ENCODE results near the gene AKT3. TPM values are rescaled to one million over a fixed set of nuclear protein-coding genes. Genes with fewer than 3 reads are reported as not detected.

The AKT3 gene
- total and polyA plus RNA-seq, 2 experiments from 2014 or later, result 4.5 to 18.5 TPM

DNA sequence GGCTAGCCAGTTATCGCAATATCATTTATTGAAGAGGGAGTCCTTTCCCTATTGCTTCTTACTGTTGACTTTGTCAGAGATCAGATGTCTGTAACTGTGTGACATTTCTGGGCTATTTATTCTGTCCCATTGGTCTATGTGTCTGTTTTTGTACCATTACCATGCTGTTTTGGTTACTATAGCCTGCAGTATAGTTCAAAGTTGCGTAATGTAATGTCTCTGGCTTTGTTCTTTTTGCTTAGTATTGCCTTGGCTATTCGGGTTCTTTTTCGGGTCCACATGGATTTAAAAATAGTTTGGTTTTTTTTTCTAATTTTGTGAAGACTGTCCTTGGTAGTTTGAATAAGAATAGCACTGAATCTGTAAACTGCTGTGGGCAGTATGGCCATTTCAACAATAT lies 320.5 kb downstream of the AKT3 start:
- H3K9me3 Mint-ChIP-seq, result peaks cover 6% of the 10 kb centered on the region
- Histone ChIP-seq H3K27ac (ENCODE audit: low read depth) (no peak overlapping the region), H3K4me1 (ENCODE audit: insufficient read depth) (no peaks in the 10 kb centered on the region), H3K9me2 (ENCODE audit: insufficient read depth) (no peaks in the 10 kb centered on the region), H3K4me2 (no peak overlapping the region), H4K20me1 (replicated peaks; ENCODE audit: insufficient read depth) (no peaks in the 10 kb centered on the region), H3K36me3 (ENCODE audit: insufficient read depth) (no peaks in the 10 kb centered on the region), H2AFZ (no peak overlapping the region), H3K27me3 (ENCODE audit: insufficient read depth) (no peaks in the 10 kb centered on the region), H3F3A (replicated peaks; ENCODE audit: low read depth) (no peaks in the 10 kb centered on the region; the same call in 1 of the 2 replicates), H3K79me2 (replicated peaks; ENCODE audit: insufficient read depth) (no peaks in the 10 kb centered on the region), H3K4me3 (no peak overlapping the region)
- ATAC-seq (no peak), DNase-seq (ENCODE audit: low spot score) (no peak)
- H3K27ac Mint-ChIP-seq, result no peak overlapping the region
- peaks cover 1% of the 10 kb centered on the region for H3K27me3 Mint-ChIP-seq (ENCODE audit: insufficient read depth, low read depth, poor library complexity)
- H3K36me3 Mint-ChIP-seq (ENCODE audit: low read depth), result peaks cover 12% of the 10 kb centered on the region; the same call in 2 of the 3 replicates
- no peak overlapping the region for H3K4me3 Mint-ChIP-seq
- peaks cover 11% of the 10 kb centered on the region for H3K4me1 Mint-ChIP-seq
- TF ChIP-seq, protein P1, sequence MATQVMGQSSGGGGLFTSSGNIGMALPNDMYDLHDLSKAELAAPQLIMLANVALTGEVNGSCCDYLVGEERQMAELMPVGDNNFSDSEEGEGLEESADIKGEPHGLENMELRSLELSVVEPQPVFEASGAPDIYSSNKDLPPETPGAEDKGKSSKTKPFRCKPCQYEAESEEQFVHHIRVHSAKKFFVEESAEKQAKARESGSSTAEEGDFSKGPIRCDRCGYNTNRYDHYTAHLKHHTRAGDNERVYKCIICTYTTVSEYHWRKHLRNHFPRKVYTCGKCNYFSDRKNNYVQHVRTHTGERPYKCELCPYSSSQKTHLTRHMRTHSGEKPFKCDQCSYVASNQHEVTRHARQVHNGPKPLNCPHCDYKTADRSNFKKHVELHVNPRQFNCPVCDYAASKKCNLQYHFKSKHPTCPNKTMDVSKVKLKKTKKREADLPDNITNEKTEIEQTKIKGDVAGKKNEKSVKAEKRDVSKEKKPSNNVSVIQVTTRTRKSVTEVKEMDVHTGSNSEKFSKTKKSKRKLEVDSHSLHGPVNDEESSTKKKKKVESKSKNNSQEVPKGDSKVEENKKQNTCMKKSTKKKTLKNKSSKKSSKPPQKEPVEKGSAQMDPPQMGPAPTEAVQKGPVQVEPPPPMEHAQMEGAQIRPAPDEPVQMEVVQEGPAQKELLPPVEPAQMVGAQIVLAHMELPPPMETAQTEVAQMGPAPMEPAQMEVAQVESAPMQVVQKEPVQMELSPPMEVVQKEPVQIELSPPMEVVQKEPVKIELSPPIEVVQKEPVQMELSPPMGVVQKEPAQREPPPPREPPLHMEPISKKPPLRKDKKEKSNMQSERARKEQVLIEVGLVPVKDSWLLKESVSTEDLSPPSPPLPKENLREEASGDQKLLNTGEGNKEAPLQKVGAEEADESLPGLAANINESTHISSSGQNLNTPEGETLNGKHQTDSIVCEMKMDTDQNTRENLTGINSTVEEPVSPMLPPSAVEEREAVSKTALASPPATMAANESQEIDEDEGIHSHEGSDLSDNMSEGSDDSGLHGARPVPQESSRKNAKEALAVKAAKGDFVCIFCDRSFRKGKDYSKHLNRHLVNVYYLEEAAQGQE (IDR thresholded peaks at IDR 0.05; ENCODE audit: unreplicated experiment), result no peak
- TF ChIP-seq ZNF114 (CRISPR knock-in tag; IDR thresholded peaks at IDR 0.05) (no peak), EZH2 (IDR thresholded peaks at IDR 0.05; ENCODE audit: low read depth, unreplicated experiment) (no peak), EZH2phosphoT487 (IDR thresholded peaks at IDR 0.05; ENCODE audit: unreplicated experiment) (no peak), NANOG (IDR thresholded peaks at IDR 0.05; ENCODE audit: borderline replicate concordance) (no peak), JUNB (IDR thresholded peaks at IDR 0.05; ENCODE audit: unreplicated experiment) (no peak), CREB1 (CRISPR knock-in tag; IDR thresholded peaks at IDR 0.05; ENCODE audit: low read depth) (no peak), POLR2AphosphoS5 (IDR thresholded peaks at IDR 0.05; ENCODE audit: low read depth) (no peak), ZNF331 (CRISPR knock-in tag; IDR thresholded peaks at IDR 0.05; ENCODE audit: low read depth) (no peak), STAT1 (IDR thresholded peaks at IDR 0.05; ENCODE audit: unreplicated experiment) (no peak)
- TF ChIP-seq, protein P2, sequence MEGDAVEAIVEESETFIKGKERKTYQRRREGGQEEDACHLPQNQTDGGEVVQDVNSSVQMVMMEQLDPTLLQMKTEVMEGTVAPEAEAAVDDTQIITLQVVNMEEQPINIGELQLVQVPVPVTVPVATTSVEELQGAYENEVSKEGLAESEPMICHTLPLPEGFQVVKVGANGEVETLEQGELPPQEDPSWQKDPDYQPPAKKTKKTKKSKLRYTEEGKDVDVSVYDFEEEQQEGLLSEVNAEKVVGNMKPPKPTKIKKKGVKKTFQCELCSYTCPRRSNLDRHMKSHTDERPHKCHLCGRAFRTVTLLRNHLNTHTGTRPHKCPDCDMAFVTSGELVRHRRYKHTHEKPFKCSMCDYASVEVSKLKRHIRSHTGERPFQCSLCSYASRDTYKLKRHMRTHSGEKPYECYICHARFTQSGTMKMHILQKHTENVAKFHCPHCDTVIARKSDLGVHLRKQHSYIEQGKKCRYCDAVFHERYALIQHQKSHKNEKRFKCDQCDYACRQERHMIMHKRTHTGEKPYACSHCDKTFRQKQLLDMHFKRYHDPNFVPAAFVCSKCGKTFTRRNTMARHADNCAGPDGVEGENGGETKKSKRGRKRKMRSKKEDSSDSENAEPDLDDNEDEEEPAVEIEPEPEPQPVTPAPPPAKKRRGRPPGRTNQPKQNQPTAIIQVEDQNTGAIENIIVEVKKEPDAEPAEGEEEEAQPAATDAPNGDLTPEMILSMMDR (conservative IDR thresholded peaks at IDR 0.05; ENCODE audit: low read depth in 2 of 2), result no peak
- TF ChIP-seq, protein P3, sequence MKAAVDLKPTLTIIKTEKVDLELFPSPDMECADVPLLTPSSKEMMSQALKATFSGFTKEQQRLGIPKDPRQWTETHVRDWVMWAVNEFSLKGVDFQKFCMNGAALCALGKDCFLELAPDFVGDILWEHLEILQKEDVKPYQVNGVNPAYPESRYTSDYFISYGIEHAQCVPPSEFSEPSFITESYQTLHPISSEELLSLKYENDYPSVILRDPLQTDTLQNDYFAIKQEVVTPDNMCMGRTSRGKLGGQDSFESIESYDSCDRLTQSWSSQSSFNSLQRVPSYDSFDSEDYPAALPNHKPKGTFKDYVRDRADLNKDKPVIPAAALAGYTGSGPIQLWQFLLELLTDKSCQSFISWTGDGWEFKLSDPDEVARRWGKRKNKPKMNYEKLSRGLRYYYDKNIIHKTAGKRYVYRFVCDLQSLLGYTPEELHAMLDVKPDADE (IDR thresholded peaks at IDR 0.05), result no peak
- TF ChIP-seq, protein P4, sequence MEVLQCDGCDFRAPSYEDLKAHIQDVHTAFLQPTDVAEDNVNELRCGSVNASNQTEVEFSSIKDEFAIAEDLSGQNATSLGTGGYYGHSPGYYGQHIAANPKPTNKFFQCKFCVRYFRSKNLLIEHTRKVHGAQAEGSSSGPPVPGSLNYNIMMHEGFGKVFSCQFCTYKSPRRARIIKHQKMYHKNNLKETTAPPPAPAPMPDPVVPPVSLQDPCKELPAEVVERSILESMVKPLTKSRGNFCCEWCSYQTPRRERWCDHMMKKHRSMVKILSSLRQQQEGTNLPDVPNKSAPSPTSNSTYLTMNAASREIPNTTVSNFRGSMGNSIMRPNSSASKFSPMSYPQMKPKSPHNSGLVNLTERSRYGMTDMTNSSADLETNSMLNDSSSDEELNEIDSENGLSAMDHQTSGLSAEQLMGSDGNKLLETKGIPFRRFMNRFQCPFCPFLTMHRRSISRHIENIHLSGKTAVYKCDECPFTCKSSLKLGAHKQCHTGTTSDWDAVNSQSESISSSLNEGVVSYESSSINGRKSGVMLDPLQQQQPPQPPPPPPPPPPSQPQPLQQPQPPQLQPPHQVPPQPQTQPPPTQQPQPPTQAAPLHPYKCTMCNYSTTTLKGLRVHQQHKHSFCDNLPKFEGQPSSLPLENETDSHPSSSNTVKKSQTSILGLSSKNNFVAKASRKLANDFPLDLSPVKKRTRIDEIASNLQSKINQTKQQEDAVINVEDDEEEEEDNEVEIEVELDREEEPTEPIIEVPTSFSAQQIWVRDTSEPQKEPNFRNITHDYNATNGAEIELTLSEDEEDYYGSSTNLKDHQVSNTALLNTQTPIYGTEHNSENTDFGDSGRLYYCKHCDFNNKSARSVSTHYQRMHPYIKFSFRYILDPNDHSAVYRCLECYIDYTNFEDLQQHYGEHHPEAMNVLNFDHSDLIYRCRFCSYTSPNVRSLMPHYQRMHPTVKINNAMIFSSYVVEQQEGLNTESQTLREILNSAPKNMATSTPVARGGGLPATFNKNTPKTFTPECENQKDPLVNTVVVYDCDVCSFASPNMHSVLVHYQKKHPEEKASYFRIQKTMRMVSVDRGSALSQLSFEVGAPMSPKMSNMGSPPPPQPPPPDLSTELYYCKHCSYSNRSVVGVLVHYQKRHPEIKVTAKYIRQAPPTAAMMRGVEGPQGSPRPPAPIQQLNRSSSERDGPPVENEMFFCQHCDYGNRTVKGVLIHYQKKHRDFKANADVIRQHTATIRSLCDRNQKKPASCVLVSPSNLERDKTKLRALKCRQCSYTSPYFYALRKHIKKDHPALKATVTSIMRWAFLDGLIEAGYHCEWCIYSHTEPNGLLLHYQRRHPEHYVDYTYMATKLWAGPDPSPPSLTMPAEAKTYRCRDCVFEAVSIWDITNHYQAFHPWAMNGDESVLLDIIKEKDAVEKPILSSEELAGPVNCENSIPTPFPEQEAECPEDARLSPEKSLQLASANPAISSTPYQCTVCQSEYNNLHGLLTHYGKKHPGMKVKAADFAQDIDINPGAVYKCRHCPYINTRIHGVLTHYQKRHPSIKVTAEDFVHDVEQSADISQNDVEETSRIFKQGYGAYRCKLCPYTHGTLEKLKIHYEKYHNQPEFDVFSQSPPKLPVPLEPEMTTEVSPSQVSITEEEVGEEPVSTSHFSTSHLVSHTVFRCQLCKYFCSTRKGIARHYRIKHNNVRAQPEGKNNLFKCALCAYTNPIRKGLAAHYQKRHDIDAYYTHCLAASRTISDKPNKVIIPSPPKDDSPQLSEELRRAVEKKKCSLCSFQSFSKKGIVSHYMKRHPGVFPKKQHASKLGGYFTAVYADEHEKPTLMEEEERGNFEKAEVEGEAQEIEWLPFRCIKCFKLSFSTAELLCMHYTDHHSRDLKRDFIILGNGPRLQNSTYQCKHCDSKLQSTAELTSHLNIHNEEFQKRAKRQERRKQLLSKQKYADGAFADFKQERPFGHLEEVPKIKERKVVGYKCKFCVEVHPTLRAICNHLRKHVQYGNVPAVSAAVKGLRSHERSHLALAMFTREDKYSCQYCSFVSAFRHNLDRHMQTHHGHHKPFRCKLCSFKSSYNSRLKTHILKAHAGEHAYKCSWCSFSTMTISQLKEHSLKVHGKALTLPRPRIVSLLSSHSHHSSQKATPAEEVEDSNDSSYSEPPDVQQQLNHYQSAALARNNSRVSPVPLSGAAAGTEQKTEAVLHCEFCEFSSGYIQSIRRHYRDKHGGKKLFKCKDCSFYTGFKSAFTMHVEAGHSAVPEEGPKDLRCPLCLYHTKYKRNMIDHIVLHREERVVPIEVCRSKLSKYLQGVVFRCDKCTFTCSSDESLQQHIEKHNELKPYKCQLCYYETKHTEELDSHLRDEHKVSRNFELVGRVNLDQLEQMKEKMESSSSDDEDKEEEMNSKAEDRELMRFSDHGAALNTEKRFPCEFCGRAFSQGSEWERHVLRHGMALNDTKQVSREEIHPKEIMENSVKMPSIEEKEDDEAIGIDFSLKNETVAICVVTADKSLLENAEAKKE (CRISPR knock-in tag; IDR thresholded peaks at IDR 0.05), result no peak

Measured in GM23338 (cell line).